ENCODE results near the gene ZNF273.

Gene ZNF273

DNA sequence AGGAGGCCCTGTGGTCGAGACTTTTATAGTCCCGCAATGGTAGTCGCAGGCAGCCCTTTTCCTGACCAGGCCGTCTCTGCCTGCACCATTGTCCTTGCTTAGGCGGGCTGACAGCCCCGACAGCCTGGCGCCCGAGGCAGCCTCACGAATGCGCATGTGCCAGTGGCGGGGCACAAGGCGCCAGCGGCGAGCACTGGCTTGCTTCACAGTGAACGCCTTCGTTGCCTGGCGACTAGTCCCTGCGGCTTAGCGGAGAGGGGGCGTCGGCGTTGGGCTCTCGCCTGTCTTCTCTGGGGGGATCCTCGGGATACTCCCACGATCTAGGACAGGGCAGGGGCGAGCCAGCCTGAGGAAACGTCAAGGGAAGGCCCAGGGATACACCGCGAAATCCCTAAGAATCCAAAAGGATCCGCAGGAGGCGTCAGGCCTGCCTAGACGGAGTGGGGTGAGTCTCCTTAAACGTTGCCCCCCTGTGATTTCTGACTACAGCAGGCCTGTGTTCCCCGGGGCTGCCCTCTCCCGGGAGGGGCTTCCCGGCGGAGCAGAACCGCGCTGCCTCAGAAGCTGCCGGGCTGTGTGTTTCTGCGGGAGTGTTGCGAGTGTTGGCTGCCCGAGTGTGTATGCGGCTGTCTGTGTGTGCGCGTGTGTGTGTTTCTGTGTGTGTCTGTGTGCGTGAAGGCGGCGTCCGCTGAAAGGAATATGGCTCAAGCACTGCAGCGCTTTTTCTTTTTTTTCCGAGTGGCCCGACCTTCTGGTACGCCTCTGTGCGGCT lies 20.5 kb upstream of the ZNF273 start:
- no peaks in the 10 kb centered on the region for H3K9me2 ChIP-seq (replicated peaks; ENCODE audit: low read depth, low read length)
- H3K79me2 ChIP-seq (ENCODE audit: insufficient read depth, low read length): no peaks in the 10 kb centered on the region
- no peaks in the 10 kb centered on the region for H3K27me3 ChIP-seq (ENCODE audit: insufficient read depth, low read length, poor library complexity, severe bottlenecking)
- no peak overlapping the region for H3K4me3 ChIP-seq (ENCODE audit: low read length, poor library complexity, severe bottlenecking)
- peaks cover 19% of the 10 kb centered on the region; the same call in 1 of the 2 replicates for H3K9me3 ChIP-seq (ENCODE audit: insufficient read depth, low read depth, low read length)
- H4K20me1 ChIP-seq (ENCODE audit: insufficient read depth, low read length, poor library complexity, severe bottlenecking): no peaks in the 10 kb centered on the region
- no peaks in the 10 kb centered on the region for H3F3A ChIP-seq (ENCODE audit: low read depth)
- H3K9ac ChIP-seq (ENCODE audit: low read depth, low read length, poor library complexity, severe bottlenecking): no peak overlapping the region
- TF ChIP-seq, protein P1, sequence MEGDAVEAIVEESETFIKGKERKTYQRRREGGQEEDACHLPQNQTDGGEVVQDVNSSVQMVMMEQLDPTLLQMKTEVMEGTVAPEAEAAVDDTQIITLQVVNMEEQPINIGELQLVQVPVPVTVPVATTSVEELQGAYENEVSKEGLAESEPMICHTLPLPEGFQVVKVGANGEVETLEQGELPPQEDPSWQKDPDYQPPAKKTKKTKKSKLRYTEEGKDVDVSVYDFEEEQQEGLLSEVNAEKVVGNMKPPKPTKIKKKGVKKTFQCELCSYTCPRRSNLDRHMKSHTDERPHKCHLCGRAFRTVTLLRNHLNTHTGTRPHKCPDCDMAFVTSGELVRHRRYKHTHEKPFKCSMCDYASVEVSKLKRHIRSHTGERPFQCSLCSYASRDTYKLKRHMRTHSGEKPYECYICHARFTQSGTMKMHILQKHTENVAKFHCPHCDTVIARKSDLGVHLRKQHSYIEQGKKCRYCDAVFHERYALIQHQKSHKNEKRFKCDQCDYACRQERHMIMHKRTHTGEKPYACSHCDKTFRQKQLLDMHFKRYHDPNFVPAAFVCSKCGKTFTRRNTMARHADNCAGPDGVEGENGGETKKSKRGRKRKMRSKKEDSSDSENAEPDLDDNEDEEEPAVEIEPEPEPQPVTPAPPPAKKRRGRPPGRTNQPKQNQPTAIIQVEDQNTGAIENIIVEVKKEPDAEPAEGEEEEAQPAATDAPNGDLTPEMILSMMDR (conservative IDR thresholded peaks at IDR 0.05; ENCODE audit: low read length): no peak
- TF ChIP-seq EZH2phosphoT487 (IDR thresholded peaks at IDR 0.05; ENCODE audit: borderline replicate concordance): no peak
- H3K36me3 ChIP-seq (ENCODE audit: insufficient read depth, low read length): no peaks in the 10 kb centered on the region
- H3K4me1 ChIP-seq (ENCODE audit: insufficient read depth, low read length, poor library complexity, severe bottlenecking): no peaks in the 10 kb centered on the region
- no peak overlapping the region for H3K4me2 ChIP-seq (ENCODE audit: low read depth, low read length, poor library complexity, severe bottlenecking)
- no peak overlapping the region for H2AFZ ChIP-seq (ENCODE audit: low read length)

GRCh38 chr7:64883113-64883905 lies 19.8 kb upstream of the ZNF273 start:
- H3K4me3 ChIP-seq (ENCODE audit: low read length, poor library complexity, severe bottlenecking): no peak overlapping the region
- no peaks in the 10 kb centered on the region for H3F3A ChIP-seq (ENCODE audit: low read depth)
- no peaks in the 10 kb centered on the region for H4K20me1 ChIP-seq (ENCODE audit: insufficient read depth, low read length, poor library complexity, severe bottlenecking)
- H3K9me2 ChIP-seq (replicated peaks; ENCODE audit: low read depth, low read length): no peaks in the 10 kb centered on the region
- no peaks in the 10 kb centered on the region for H3K36me3 ChIP-seq (ENCODE audit: insufficient read depth, low read length)
- H3K27me3 ChIP-seq (ENCODE audit: insufficient read depth, low read length, poor library complexity, severe bottlenecking): no peaks in the 10 kb centered on the region
- TF ChIP-seq, protein P1 (conservative IDR thresholded peaks at IDR 0.05; ENCODE audit: low read length): no peak
- no peak for TF ChIP-seq EZH2phosphoT487 (IDR thresholded peaks at IDR 0.05; ENCODE audit: borderline replicate concordance)
- no peaks in the 10 kb centered on the region for H3K79me2 ChIP-seq (ENCODE audit: insufficient read depth, low read length)
- peaks cover 19% of the 10 kb centered on the region; the same call in 1 of the 2 replicates for H3K9me3 ChIP-seq (ENCODE audit: insufficient read depth, low read depth, low read length)
- H3K9ac ChIP-seq (ENCODE audit: low read depth, low read length, poor library complexity, severe bottlenecking): no peak overlapping the region
- H3K4me2 ChIP-seq (ENCODE audit: low read depth, low read length, poor library complexity, severe bottlenecking): no peak overlapping the region
- no peaks in the 10 kb centered on the region for H3K4me1 ChIP-seq (ENCODE audit: insufficient read depth, low read length, poor library complexity, severe bottlenecking)
- H2AFZ ChIP-seq (ENCODE audit: low read length): no peak overlapping the region

DNA sequence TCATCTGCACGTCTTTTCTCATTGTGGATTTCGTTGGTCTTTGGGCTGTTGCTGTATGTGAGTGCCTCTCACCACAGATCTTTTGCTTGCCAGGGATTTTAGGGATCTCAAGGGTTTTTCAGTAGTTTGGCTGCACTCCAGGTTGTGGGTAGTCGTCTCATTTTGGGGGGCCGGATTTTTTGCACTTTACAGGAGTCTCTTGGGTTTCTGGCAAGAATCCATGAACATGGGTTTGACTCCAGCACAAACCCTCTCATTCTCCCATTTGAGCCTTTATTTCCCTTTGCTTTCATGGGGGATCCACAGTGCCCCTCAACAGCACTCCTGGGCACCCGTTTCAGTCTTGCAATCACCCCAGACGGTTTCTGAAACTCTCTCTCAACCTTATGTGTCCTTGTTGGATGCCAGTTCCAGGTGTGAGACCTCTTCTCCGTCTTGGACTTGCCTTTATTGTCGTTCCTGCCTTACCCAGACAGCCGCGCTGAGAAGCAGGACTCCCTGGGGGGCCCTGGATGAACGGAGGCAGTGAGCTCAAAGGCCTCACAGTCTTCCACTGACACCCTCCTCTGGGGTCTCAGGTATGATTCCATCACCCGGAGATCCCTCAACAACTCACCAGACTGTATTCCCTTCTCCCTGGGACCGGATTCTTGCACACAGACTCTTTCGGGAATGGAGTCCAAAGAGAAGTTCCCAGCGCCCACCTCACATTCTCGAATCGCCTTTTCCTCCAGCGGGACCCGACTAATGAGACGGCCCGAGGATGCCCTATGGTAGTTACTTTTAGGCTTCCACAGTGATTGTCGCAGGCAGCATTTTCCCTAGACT lies 18.8 kb upstream of the ZNF273 start:
- Histone ChIP-seq H4K20me1 (ENCODE audit: insufficient read depth, low read length, poor library complexity, severe bottlenecking) (no peaks in the 10 kb centered on the region), H2AFZ (ENCODE audit: low read length) (no peak overlapping the region), H3F3A (ENCODE audit: low read depth) (no peaks in the 10 kb centered on the region), H3K9me3 (ENCODE audit: insufficient read depth, low read depth, low read length) (peaks cover 19% of the 10 kb centered on the region; the same call in 1 of the 2 replicates), H3K79me2 (ENCODE audit: insufficient read depth, low read length) (no peaks in the 10 kb centered on the region), H3K27me3 (ENCODE audit: insufficient read depth, low read length, poor library complexity, severe bottlenecking) (no peaks in the 10 kb centered on the region), H3K36me3 (ENCODE audit: insufficient read depth, low read length) (no peaks in the 10 kb centered on the region), H3K4me1 (ENCODE audit: insufficient read depth, low read length, poor library complexity, severe bottlenecking) (no peaks in the 10 kb centered on the region), H3K4me3 (ENCODE audit: low read length, poor library complexity, severe bottlenecking) (no peak overlapping the region), H3K9me2 (replicated peaks; ENCODE audit: low read depth, low read length) (no peaks in the 10 kb centered on the region), H3K4me2 (ENCODE audit: low read depth, low read length, poor library complexity, severe bottlenecking) (no peak overlapping the region), H3K9ac (ENCODE audit: low read depth, low read length, poor library complexity, severe bottlenecking) (no peak overlapping the region)
- TF ChIP-seq EZH2phosphoT487 (IDR thresholded peaks at IDR 0.05; ENCODE audit: borderline replicate concordance): no peak
- TF ChIP-seq, protein P1 (conservative IDR thresholded peaks at IDR 0.05; ENCODE audit: low read length): no peak

Data from Loucy (cell line).